AG09309 (cell line): ENCODE results near the gene MRGPRG.

Experiments used
- DNase-seq: peaks from one replicate; pipeline ENCODE4 v3.0.0-alpha.2; 2010; ENCODE audit warnings: low read depth
- H3K4me3 ChIP-seq: 2 replicates; pipeline ENCODE4 v1.5.1; 2011; ENCODE audit warnings: mild to moderate bottlenecking, low read depth, low read length, moderate library complexity; ENCODE audit not compliant: control insufficient read depth
- CTCF ChIP-seq: IDR thresholded peaks from 2 replicates; pipeline ENCODE4 v1.5.1; 2011; ENCODE audit warnings: mild to moderate bottlenecking, low read depth, low read length, inconsistent platforms; ENCODE audit not compliant: insufficient read depth, control insufficient read depth; ENCODE audit errors: missing control alignments

MRGPRG gene

GRCh38 chr11:3190600-3190999, 28.0 kb downstream of the MRGPRG start:
- DNase-seq, result no peak
- no peak for TF ChIP-seq CTCF
- no peak overlapping the region for H3K4me3 ChIP-seq

GRCh38 chr11:3189886-3190583, 28.6 kb downstream of the MRGPRG start:
- no peak for DNase-seq
- H3K4me3 ChIP-seq, result no peak overlapping the region
- TF ChIP-seq CTCF, result no peak

GRCh38 chr11:3189196-3189843, 29.3 kb downstream of the MRGPRG start:
- DNase-seq, result no peak

GRCh38 chr11:3188496-3189195, 30.0 kb downstream of the MRGPRG start:
- no peak overlapping the region for H3K4me3 ChIP-seq
- DNase-seq, result no peak
- TF ChIP-seq CTCF, result no peak

More at GRCh38 chr11:3189196-3189843, 29.3 kb downstream of the MRGPRG start:
- no peak for TF ChIP-seq CTCF
- H3K4me3 ChIP-seq, result no peak overlapping the region

- TF ChIP-seq CTCF, result no peak
- no peak for DNase-seq
- no peak overlapping the region for H3K4me3 ChIP-seq
These were observed 32.3 kb downstream of the MRGPRG start for GRCh38 chr11:3186166-3186953.

- no peak for TF ChIP-seq CTCF
- no peak overlapping the region for H3K4me3 ChIP-seq
These were observed 33.8 kb downstream of the MRGPRG start for GRCh38 chr11:3184732-3185347.

More at GRCh38 chr11:3184732-3185347, 33.8 kb downstream of the MRGPRG start:
- DNase-seq, result no peak
